Transverse colon (tissue), 4 donors: Measurements from ENCODE around the gene KRTAP5-10. TPM values are rescaled to one million over a fixed set of nuclear protein-coding genes. Genes with fewer than 3 reads are reported as not detected.

Experiments
- DNase-seq: peaks from one replicate; pipeline ENCODE4 v3.0.0-alpha.2; 2019
- H3K27ac ChIP-seq, 4 donors: fragments of 200-600 bp; sonication (generic); 2 replicates each; pipeline ENCODE4 v1.5.1; 2016 to 2018; ENCODE audit warnings: inconsistent platforms in 4 of 4
- H3K27me3 ChIP-seq: fragments of 200-600 bp; sonication (generic); 2 replicates; pipeline ENCODE4 v1.5.1; 2017; ENCODE audit warnings: inconsistent platforms
- H3K36me3 ChIP-seq, 4 donors: fragments of 200-600 bp; sonication (generic); 2 replicates each; pipeline ENCODE4 v1.5.1; 2017 to 2019; ENCODE audit warnings: inconsistent platforms in 4 of 4
- H3K4me1 ChIP-seq, 4 donors: fragments of 200-600 bp; sonication (generic); 2 replicates each; pipeline ENCODE4 v1.5.1; 2017 to 2020; ENCODE audit warnings: inconsistent platforms in 4 of 4
- H3K4me3 ChIP-seq, 4 donors: fragments of 200-600 bp; sonication (generic); 1 replicate in 1 of 4; 2 replicates in 3 of 4; pipeline versions ENCODE4 v1.5.1 to v1.6.1; 2017 to 2019; ENCODE audit warnings: inconsistent platforms in 4 of 4
- H3K9me3 ChIP-seq, 2 donors: fragments of 200-600 bp; sonication (generic); 2 replicates each; pipeline ENCODE4 v1.5.1; 2017 to 2019; ENCODE audit warnings: inconsistent platforms in 2 of 2
- EP300 ChIP-seq: sonication (generic); formaldehyde crosslinking; IDR thresholded peaks from one replicate; pipeline ENCODE4 v1.6.1; 2017; ENCODE audit warnings: antibody characterized with exemption, low read depth
- POLR2A ChIP-seq: fragments of 450-650 bp; IDR thresholded peaks from one replicate; pipeline ENCODE4 v1.6.1; 2016; ENCODE audit warnings: antibody characterized with exemption, mild to moderate bottlenecking, moderate library complexity
- POLR2AphosphoS5 ChIP-seq, 3 donors: sonication (generic); formaldehyde crosslinking; IDR thresholded peaks; one replicate each; pipeline ENCODE4 v1.6.1; 2016; ENCODE audit warnings: antibody characterized with exemption in 3 of 3
- WGBS, 2 donors: methylation state at CpG; one replicate each; pipeline ENCODE4 v1.1.5; 2018; ENCODE audit warnings: low coverage in 1 of 2; 5-methylcytosine and 5-hydroxymethylcytosine counted together
- in situ Hi-C, 4 donors: fragments of 200-750 bp; cut with MboI; loops; one replicate each; pipeline versions ENCODE4 v1.15.0 to v1.15.1; 2017; ENCODE audit warnings: low sequenced_read_pairs in 3 of 4, low pct_ligation_motif_present in 1 of 4, low pct_unique_long_range_greater_than_20kb in 1 of 4
- intact Hi-C: fragments of 100-400 bp; cut with DNase I; formaldehyde crosslinking; loops from one replicate; pipeline ENCODE4 v1.15.1; 2023; ENCODE audit warnings: low total_unique reads
- total RNA-seq, 4 donors: library from RNA; depleted of rRNA; stranded (reverse); fragments of >200 nt; gene quantifications; one replicate each; pipeline ENCODE4 v1.1.0, GENCODE V29; 2016
- TF ChIP-seq, protein P1 (sequence below), 5 experiments: fragments of 200-600 bp in 3 of 5; fragments of 450-650 bp in 2 of 5; sonication (generic) in 3 of 5; IDR thresholded peaks; 1 replicate in 2 of 5; 2 replicates in 3 of 5; pipeline ENCODE4 v1.5.1; 2016 to 2017; ENCODE audit warnings: antibody characterized with exemption in 5 of 5, inconsistent platforms in 3 of 5, mild to moderate bottlenecking in 2 of 5, moderate library complexity in 1 of 5

The KRTAP5-10 gene
- total RNA-seq, 4 donors from 2014 or later, result 1.8 TPM; not detected in 3

- intact Hi-C loops, result no loop called here
- Histone ChIP-seq H3K4me3 (no peak overlapping the region), H3K27ac (no peak overlapping the region), H3K27me3 (no peaks in the 10 kb centered on the region), H3K9me3 (no peaks in the 10 kb centered on the region), H3K36me3 (no peaks in the 10 kb centered on the region), H3K4me1 (no peaks in the 10 kb centered on the region)
- whole genome bisulfite sequencing, 2 donors, result 65 to 71% methylated on average over 2 to 8 of the region's 8 CpGs
- TF ChIP-seq POLR2A, result no peak
- TF ChIP-seq, protein P1, sequence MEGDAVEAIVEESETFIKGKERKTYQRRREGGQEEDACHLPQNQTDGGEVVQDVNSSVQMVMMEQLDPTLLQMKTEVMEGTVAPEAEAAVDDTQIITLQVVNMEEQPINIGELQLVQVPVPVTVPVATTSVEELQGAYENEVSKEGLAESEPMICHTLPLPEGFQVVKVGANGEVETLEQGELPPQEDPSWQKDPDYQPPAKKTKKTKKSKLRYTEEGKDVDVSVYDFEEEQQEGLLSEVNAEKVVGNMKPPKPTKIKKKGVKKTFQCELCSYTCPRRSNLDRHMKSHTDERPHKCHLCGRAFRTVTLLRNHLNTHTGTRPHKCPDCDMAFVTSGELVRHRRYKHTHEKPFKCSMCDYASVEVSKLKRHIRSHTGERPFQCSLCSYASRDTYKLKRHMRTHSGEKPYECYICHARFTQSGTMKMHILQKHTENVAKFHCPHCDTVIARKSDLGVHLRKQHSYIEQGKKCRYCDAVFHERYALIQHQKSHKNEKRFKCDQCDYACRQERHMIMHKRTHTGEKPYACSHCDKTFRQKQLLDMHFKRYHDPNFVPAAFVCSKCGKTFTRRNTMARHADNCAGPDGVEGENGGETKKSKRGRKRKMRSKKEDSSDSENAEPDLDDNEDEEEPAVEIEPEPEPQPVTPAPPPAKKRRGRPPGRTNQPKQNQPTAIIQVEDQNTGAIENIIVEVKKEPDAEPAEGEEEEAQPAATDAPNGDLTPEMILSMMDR (IDR thresholded peaks at IDR 0.05), result no peak
- no peak for TF ChIP-seq EP300
- no peak for TF ChIP-seq POLR2AphosphoS5 (IDR thresholded peaks at IDR 0.05)
- in situ Hi-C loops, result no loop called here
- no peak for DNase-seq
Observed at GRCh38 chr11:71543866-71544265, 21.5 kb upstream of the KRTAP5-10 start.

- no peak for DNase-seq
- TF ChIP-seq EP300 (no peak), POLR2A (no peak), POLR2AphosphoS5 (IDR thresholded peaks at IDR 0.05) (no peak)
- TF ChIP-seq, protein P1 (IDR thresholded peaks at IDR 0.05), result no peak
- Histone ChIP-seq H3K9me3 (no peaks in the 10 kb centered on the region), H3K36me3 (no peaks in the 10 kb centered on the region), H3K4me1 (no peaks in the 10 kb centered on the region), H3K27ac (no peak overlapping the region), H3K4me3 (no peak overlapping the region), H3K27me3 (no peaks in the 10 kb centered on the region)
- whole genome bisulfite sequencing, 2 donors, result 80 to 86% methylated on average over 6 of the region's 6 CpGs
- intact Hi-C loops (no loop called here), in situ Hi-C loops (no loop called here)
Observed at GRCh38 chr11:71544525-71545214, 20.7 kb upstream of the KRTAP5-10 start.

DNA sequence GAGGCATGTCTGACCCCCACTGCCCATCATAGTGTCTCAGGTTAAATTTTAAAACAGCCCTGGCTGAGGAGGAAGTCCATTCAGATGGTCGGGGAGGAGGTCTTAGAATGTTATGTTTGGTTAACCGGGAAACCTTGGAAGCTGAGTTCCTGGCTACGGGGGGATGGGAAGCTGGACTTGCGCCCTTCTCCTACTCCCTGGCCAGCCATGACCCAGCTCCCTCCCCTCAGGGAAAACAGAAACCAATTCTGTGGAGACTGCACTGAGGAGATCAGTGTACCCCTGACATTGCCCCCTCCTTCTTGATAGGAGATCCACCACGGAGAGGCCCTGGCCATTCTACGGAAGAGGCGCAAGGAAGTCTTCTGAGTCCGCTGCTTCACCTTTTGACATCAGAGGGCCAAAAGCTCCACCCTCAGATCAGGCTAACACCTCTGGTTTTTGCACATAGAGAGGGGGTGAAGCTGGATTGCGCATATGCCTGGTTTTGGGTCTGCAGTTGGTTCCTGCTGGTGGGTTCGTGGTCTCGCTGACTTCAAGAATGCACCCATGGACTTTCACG is 19.9 kb upstream of the KRTAP5-10 start:
- intact Hi-C loops, result no loop called here
- Histone ChIP-seq H3K36me3 (no peaks in the 10 kb centered on the region), H3K27ac (no peak overlapping the region), H3K4me3 (no peak overlapping the region), H3K9me3 (no peaks in the 10 kb centered on the region), H3K27me3 (no peaks in the 10 kb centered on the region), H3K4me1 (no peaks in the 10 kb centered on the region)
- no peak for DNase-seq
- WGBS, 2 donors, result 89 to 91% methylated on average over 4 to 12 of the region's 12 CpGs
- in situ Hi-C loops, result no loop called here
- TF ChIP-seq, protein P1 (IDR thresholded peaks at IDR 0.05), result no peak
- TF ChIP-seq POLR2AphosphoS5 (IDR thresholded peaks at IDR 0.05) (no peak), EP300 (no peak), POLR2A (no peak)

DNA sequence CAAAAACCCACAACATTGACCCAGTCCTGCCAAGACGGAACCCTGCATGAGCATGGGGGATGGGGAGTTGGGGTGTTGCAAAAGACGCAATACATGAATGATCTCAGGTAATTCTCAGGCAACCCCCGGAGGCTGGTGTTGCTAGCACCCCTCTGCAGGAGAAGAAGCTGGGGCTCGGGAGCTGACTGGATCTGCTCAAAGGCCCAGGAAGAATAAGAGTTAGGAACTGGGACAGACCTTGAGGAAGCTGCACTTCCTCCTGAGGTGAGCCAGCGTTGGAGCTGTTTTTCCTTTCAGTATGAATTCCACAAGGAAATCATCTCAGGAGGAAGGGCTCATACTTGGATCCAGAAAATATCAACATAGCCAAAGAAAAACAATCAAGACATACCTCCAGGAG is 17.2 kb upstream of the KRTAP5-10 start, which contains the start of gene KRTAP5-9:
KRTAP5-9 (plus strand) TSS at position 301 of the 400 bp plus-strand sequence. CDS start 238 bp downstream, outside the sequence.
- no peak for TF ChIP-seq EP300
- TF ChIP-seq, protein P1 (IDR thresholded peaks at IDR 0.05), result no peak
- Histone ChIP-seq H3K4me3 (no peak within 1 kb of the TSS), H3K9me3 (no peaks in the 10 kb centered on the region), H3K4me1 (no peaks in the 10 kb centered on the region), H3K27me3 (no peaks in the 10 kb centered on the region), H3K27ac (no peak within 1 kb of the TSS), H3K36me3 (no peaks in the 10 kb centered on the region)
- intact Hi-C loops, result no loop called here
- DNase-seq, result no peak
- 67 to 73% methylated on average over 1 to 5 of the region's 5 CpGs for WGBS, 2 donors
- in situ Hi-C loops, result no loop called here
